ENCODE data around the gene C18orf32.

DNA sequence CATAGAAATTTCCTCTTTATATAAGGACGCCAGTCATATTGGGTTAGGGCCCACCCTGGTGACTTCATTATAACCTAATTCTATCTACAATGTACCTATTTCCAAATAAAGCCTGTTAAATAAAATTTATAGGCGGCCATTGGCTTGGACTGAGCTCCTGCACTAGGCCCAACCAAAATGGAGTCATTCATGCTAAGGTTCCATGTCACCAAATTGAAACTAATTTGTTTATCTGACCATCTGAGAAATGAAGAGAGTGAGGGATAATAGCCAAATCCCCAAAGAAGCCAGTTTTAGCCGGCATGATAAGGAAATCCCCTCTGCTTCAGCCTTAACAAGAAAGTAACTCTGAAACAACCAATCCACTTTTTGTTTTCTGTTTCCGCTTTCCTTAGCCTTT, 19.4 kb downstream of the C18orf32 start:
- TF ChIP-seq EZH2phosphoT487 (IDR thresholded peaks at IDR 0.05; ENCODE audit: low read depth), result no peak
- TF ChIP-seq, protein P1, sequence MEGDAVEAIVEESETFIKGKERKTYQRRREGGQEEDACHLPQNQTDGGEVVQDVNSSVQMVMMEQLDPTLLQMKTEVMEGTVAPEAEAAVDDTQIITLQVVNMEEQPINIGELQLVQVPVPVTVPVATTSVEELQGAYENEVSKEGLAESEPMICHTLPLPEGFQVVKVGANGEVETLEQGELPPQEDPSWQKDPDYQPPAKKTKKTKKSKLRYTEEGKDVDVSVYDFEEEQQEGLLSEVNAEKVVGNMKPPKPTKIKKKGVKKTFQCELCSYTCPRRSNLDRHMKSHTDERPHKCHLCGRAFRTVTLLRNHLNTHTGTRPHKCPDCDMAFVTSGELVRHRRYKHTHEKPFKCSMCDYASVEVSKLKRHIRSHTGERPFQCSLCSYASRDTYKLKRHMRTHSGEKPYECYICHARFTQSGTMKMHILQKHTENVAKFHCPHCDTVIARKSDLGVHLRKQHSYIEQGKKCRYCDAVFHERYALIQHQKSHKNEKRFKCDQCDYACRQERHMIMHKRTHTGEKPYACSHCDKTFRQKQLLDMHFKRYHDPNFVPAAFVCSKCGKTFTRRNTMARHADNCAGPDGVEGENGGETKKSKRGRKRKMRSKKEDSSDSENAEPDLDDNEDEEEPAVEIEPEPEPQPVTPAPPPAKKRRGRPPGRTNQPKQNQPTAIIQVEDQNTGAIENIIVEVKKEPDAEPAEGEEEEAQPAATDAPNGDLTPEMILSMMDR (IDR thresholded peaks at IDR 0.05; ENCODE audit: low read depth, low read length), result no peak
